ENCODE measurements around the gene DBH.

DBH gene

DNA sequence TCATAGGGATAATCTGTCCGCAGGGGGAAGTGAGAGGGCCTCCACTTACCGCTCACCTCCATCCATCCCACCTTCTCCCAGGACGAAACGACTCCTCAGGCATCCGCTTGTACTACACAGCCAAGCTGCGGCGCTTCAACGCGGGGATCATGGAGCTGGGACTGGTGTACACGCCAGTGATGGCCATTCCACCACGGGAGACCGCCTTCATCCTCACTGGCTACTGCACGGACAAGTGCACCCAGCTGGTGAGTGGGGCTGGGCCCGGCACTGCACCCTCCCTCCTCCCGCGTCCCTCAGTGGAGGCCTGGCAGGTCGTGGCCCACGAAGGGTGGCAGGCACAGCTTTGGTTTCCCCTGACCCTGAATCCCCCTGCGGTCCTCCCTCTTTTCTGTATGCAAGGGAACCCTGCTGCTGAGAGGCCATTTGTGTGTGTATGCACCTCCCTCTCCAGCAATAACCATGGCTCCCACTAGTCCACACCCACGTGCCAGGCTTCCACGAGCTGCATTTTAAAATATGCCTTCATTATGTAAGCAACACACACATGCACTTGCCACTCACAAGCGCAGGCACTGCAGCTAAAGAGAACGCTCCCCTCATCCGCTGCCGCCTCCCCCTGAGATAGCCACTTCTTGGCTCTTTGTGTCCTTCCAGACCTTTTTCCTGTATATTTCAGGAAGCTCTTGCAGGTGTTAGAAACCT is 11.8 kb downstream of the DBH start:
- no peak overlapping the region for H3K4me3 ChIP-seq (replicated peaks; ENCODE audit: low read depth, low read length)
- no peak for TF ChIP-seq CTCF (IDR thresholded peaks at IDR 0.05; ENCODE audit: low read length, missing control alignments)
- DNase-seq (ENCODE audit: low read depth), result no peak

- TF ChIP-seq CTCF (IDR thresholded peaks at IDR 0.05; ENCODE audit: low read length, missing control alignments), result no peak
- DNase-seq (ENCODE audit: low read depth), result no peak
- no peak overlapping the region for H3K4me3 ChIP-seq (replicated peaks; ENCODE audit: low read depth, low read length)
Observed at GRCh38 chr9:133649194-133649593, 13.0 kb downstream of the DBH start.

DNA sequence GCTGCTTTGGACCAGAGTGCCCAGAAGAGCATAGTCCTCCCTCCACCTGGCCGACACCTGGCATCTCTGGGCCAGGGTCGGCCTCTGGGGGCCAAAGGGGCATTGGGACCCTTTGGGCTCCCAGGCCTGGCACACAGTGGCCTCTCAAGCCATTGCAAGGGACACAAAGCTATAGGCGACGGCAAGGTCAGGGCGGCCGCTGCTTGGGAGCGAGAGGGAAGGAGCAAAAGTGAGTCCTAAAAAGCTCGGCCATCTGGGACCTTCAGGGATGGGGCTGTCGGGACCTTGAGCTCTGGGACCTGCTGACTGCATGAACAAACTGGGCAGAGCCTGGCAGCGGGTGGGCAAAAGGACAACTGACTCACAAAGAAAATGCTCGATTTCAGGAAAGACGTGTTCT is 13.9 kb downstream of the DBH start:
- no peak overlapping the region for H3K4me3 ChIP-seq (replicated peaks; ENCODE audit: low read depth, low read length)
- DNase-seq (ENCODE audit: low read depth), result no peak
- TF ChIP-seq CTCF (IDR thresholded peaks at IDR 0.05; ENCODE audit: low read length, missing control alignments), result no peak

DNA sequence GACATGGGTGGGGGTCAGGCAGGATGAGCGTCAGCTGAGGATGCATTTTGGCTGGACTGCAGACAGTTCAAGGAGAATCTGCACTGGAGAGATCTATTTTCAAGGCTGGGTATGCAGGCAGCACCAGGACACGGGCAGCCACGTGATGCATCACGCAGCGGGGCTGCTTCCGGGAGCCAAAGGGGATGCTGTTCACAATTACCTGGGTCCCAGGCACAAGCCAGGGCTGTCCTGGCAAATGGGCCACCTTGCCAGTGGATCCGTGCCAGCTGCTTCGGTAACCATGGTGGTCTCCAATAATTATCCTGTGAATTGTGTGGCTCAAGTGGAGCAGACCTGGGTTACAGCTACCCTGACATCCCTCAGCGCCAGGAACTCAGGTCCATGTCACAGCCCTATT is 17.5 kb downstream of the DBH start:
- no peak for TF ChIP-seq CTCF (IDR thresholded peaks at IDR 0.05; ENCODE audit: low read length, missing control alignments)

GRCh38 chr9:133654736-133655657 is 18.8 kb downstream of the DBH start:
- H3K4me3 ChIP-seq (replicated peaks; ENCODE audit: low read depth, low read length), result no peak overlapping the region
- DNase-seq (ENCODE audit: low read depth), result no peak
- TF ChIP-seq CTCF (IDR thresholded peaks at IDR 0.05; ENCODE audit: low read length, missing control alignments), result no peak

More for the DNA sequence above, 17.5 kb downstream of the DBH start:
- no peak for DNase-seq (ENCODE audit: low read depth)
- H3K4me3 ChIP-seq (replicated peaks; ENCODE audit: low read depth, low read length), result no peak overlapping the region

DNA sequence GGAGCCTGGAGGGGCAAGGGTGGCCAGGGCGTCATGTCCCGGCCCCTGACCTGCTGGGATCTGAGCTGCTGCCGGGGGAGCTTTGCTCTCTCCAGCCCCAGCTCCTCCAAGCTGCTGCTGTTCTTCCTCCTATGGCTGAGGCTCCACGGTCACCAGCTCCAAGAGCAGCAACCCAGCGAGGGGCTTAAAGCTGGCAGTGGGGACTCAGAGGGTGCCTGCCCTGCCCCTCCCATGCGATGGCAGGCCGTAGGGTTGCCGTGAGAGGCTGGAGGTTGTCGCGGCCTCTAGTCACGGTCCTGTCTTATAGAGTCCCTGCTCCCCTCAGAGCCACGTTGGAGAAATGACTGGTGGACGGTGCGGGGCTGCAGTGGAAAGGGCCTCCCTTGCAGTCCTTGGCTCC is 19.5 kb downstream of the DBH start:
- DNase-seq (ENCODE audit: low read depth), result no peak
- no peak for TF ChIP-seq CTCF (IDR thresholded peaks at IDR 0.05; ENCODE audit: low read length, missing control alignments)
- H3K4me3 ChIP-seq (replicated peaks; ENCODE audit: low read depth, low read length), result no peak overlapping the region

All from fibroblast of pulmonary artery (primary cell).